K562 (cell line): ENCODE measurements around the gene BAK1. TPM values are rescaled to one million over a fixed set of nuclear protein-coding genes. Genes with fewer than 3 reads are reported as not detected.

Experiments used
- ATAC-seq: fragments of 200-7000 bp; cut with Tn5 transposase; 3 replicates; pipeline ENCODE4 v1.9.1; 2020; ENCODE audit warnings: moderate library complexity
- BruUV-seq: library from RNA; stranded (reverse); fragments of 400-500 nt; replicated peaks from 2 replicates; lab custom pipeline; 2021; lab: Mats Ljungman, UMichigan
- CTCF ChIA-PET: fragments of 300-600 bp; formaldehyde crosslinking; extraction: SDS; loops from one replicate; lab custom pipeline; 2021; ENCODE audit warnings: low intra/inter-chr PET ratio; lab: Yijun Ruan, JAX
- POLR2A ChIA-PET: fragments of 300-600, 350-650 bp; sonication (Branson Sonifier 250); formaldehyde crosslinking; extraction: SDS; loops from one replicate; lab custom pipeline; 2021; ENCODE audit warnings: antibody characterized with exemption, inconsistent platforms; lab: Yijun Ruan, JAX
- DNase-seq, 4 experiments: peaks; one replicate each; pipeline versions ENCODE4 v3.0.0 to v3.0.0-alpha.2; 2011 to 2018; ENCODE audit warnings: low spot score in 3 of 4, mixed read lengths in 3 of 4; ENCODE audit errors: extremely low read depth in 1 of 4
- FAIRE-seq: peaks from 2 replicates; lab custom pipeline; 2011; peaks lifted over from hg19 to GRCh38; lab: Jason Lieb, UNC
- H2AFZ ChIP-seq: 2 replicates; pipeline ENCODE4 v1.6.0; 2011; ENCODE audit warnings: low read depth, low read length, control low read depth, inconsistent platforms
- H3K27ac ChIP-seq: fragments of 200-600 bp; 3 replicates; pipeline ENCODE4 v1.8.0; 2011; ENCODE audit warnings: low read depth, mild to moderate bottlenecking, control low read depth, inconsistent platforms, low read length, moderate library complexity, mixed read lengths; ENCODE audit errors: extremely low read depth
- H3K27me3 ChIP-seq, 2 experiments: fragments of 300-600 bp in 1 of 2; 2 replicates in 1 of 2; 3 replicates in 1 of 2; pipeline versions ENCODE4 v1.6.0 to v1.8.0; 2011; ENCODE audit warnings: inconsistent platforms in 2 of 2, low read length in 2 of 2, mild to moderate bottlenecking in 1 of 2, mixed read lengths in 1 of 2, moderate library complexity in 1 of 2; ENCODE audit not compliant: control insufficient read depth in 2 of 2, insufficient read depth in 2 of 2
- H3K36me3 ChIP-seq: fragments of 300-600 bp; 3 replicates; pipeline ENCODE4 v1.8.0; 2011; ENCODE audit warnings: mild to moderate bottlenecking, low read length, inconsistent platforms; ENCODE audit not compliant: control insufficient read depth, insufficient read depth
- H3K4me1 ChIP-seq, 2 experiments: fragments of 200-600 bp in 1 of 2; replicated peaks in 1 of 2; 2 replicates in 1 of 2; 3 replicates in 1 of 2; pipeline versions ENCODE4 v1.5.1 to v1.8.0; 2011; ENCODE audit warnings: inconsistent platforms in 2 of 2, low read length in 2 of 2, mild to moderate bottlenecking in 1 of 2, mixed read lengths in 1 of 2, moderate library complexity in 1 of 2; ENCODE audit not compliant: control insufficient read depth in 2 of 2, insufficient read depth in 2 of 2
- H3K4me2 ChIP-seq: 2 replicates; pipeline ENCODE4 v1.6.1; 2011; ENCODE audit warnings: low read length, control low read depth, inconsistent platforms, mixed read lengths; ENCODE audit not compliant: insufficient read depth
- H3K4me3 ChIP-seq: fragments of 200-600 bp; sonication (generic), shearing (Covaris generic); 2 replicates; pipeline ENCODE4 v1.5.1; 2016; ENCODE audit warnings: control low read depth, inconsistent platforms
- H3K79me2 ChIP-seq: fragments of 200-600 bp; 3 replicates; pipeline ENCODE4 v1.8.0; 2011; ENCODE audit warnings: low read length, inconsistent platforms; ENCODE audit not compliant: control insufficient read depth, insufficient read depth
- H3K9ac ChIP-seq, 2 experiments: 2 replicates each; pipeline versions ENCODE4 v1.6.0 to v1.6.1; 2011; ENCODE audit warnings: low read depth in 2 of 2, low read length in 2 of 2, control low read depth in 1 of 2, inconsistent platforms in 1 of 2, mild to moderate bottlenecking in 1 of 2, mixed read lengths in 1 of 2; ENCODE audit not compliant: insufficient read depth in 1 of 2
- H3K9me1 ChIP-seq: one replicate; pipeline ENCODE4 v1.6.0; 2011; ENCODE audit warnings: inconsistent platforms, mild to moderate bottlenecking, low read length, moderate library complexity; ENCODE audit not compliant: control insufficient read depth, insufficient read depth
- H3K9me3 ChIP-seq: replicated peaks from 2 replicates; pipeline ENCODE4 v1.5.1; 2011; ENCODE audit warnings: low read depth, low read length, inconsistent platforms; ENCODE audit not compliant: control insufficient read depth, insufficient read depth
- H4K20me1 ChIP-seq: replicated peaks from 2 replicates; pipeline ENCODE4 v1.6.1; 2011; ENCODE audit warnings: low read length, inconsistent platforms, mixed read lengths; ENCODE audit not compliant: control insufficient read depth, insufficient read depth
- ATF4 ChIP-seq: fragments of 450-650 bp; formaldehyde crosslinking; IDR thresholded peaks from 2 replicates; pipeline ENCODE4 v1.4.0; 2022; ENCODE audit warnings: mild to moderate bottlenecking, moderate library complexity
- BRF1 ChIP-seq: IDR thresholded peaks from 3 replicates; pipeline ENCODE4 v1.6.1; 2011; ENCODE audit warnings: borderline replicate concordance, mild to moderate bottlenecking; ENCODE audit not compliant: insufficient read length; ENCODE audit errors: extremely low read depth
- CBFA2T3 ChIP-seq: fragments of 450-650 bp; IDR thresholded peaks from 2 replicates; pipeline ENCODE4 v1.6.1; 2017
- CTBP1 ChIP-seq: fragments of 450-650 bp; IDR thresholded peaks from 2 replicates; pipeline ENCODE4 v1.6.1; 2016; ENCODE audit warnings: borderline replicate concordance
- HCFC1 ChIP-seq: IDR thresholded peaks from 2 replicates; pipeline ENCODE4 v1.6.1; 2012; ENCODE audit warnings: low read depth, low read length, improper control_type of control experiment
- HNRNPH1 ChIP-seq: fragments of 200-400 bp; formaldehyde crosslinking; optimal IDR thresholded peaks from 2 replicates; pipeline ENCODE3; 2017; ENCODE audit warnings: low read depth, mild to moderate bottlenecking, low read length, moderate library complexity
- KDM1A ChIP-seq, 2 experiments: fragments of 450-650 bp; IDR thresholded peaks; 2 replicates each; pipeline ENCODE4 v1.6.1; 2016; ENCODE audit warnings: mild to moderate bottlenecking in 2 of 2
- KHSRP ChIP-seq: fragments of 450-650 bp; IDR thresholded peaks from 2 replicates; pipeline ENCODE4 v1.6.1; 2017
- KLF13 ChIP-seq: fragments of 450-650 bp; IDR thresholded peaks from 2 replicates; pipeline ENCODE4 v1.6.1; 2016; ENCODE audit warnings: missing genetic modification characterization, low read depth, mild to moderate bottlenecking, missing compliant biosample characterization, moderate library complexity, borderline replicate concordance
- PRMT5 ChIP-seq: sonication (generic); formaldehyde crosslinking; IDR thresholded peaks from 2 replicates; pipeline ENCODE4 v1.5.0; 2020; ENCODE audit warnings: missing genetic modification reagents
- RBM39 ChIP-seq: fragments of 200-400 bp; formaldehyde crosslinking; optimal IDR thresholded peaks from 2 replicates; pipeline ENCODE3; 2018; ENCODE audit warnings: low read depth, low read length
- SPI1 ChIP-seq: IDR thresholded peaks from 2 replicates; pipeline ENCODE4 v1.6.1; 2011; ENCODE audit warnings: low read depth, low read length, control low read depth, borderline replicate concordance
- SRSF9 ChIP-seq: fragments of 200-400 bp; formaldehyde crosslinking; IDR thresholded peaks from 2 replicates; pipeline ENCODE4 v1.6.1; 2017; ENCODE audit warnings: low read depth, low read length, borderline replicate concordance
- STAT5A ChIP-seq: IDR thresholded peaks from 2 replicates; pipeline ENCODE4 v1.6.1; 2012; ENCODE audit warnings: low read length, inconsistent platforms, borderline replicate concordance
- TSC22D4 ChIP-seq: fragments of 450-650 bp; IDR thresholded peaks from 2 replicates; pipeline ENCODE4 v1.6.1; 2016; ENCODE audit warnings: missing genetic modification characterization, missing biosample characterization, control low read depth
- ZBTB12 ChIP-seq: fragments of 250-450 bp; sonication (Bioruptor Pico); IDR thresholded peaks from 2 replicates; pipeline ENCODE4 v1.4.0; 2020
- ZNF584 ChIP-seq: fragments of 200-800 bp; sonication (Bioruptor generic); IDR thresholded peaks from 2 replicates; pipeline ENCODE4 v1.6.1; 2016; ENCODE audit warnings: low read depth, mild to moderate bottlenecking, missing genetic modification characterization, missing compliant biosample characterization
- WGBS: fragments of 100-300 bp; shearing (Covaris generic); methylation state at CpG from one replicate; pipeline ENCODE4 v1.1.6; 2016; ENCODE audit warnings: low coverage, mixed read lengths; ENCODE audit not compliant: insufficient coverage; ENCODE audit errors: missing lambda C conversion rate; 5-methylcytosine and 5-hydroxymethylcytosine counted together
- in situ Hi-C: fragments of 300-500 bp; cut with MboI; formaldehyde crosslinking; loops from 4 replicates; pipeline ENCODE4 v1.15.0; 2018; ENCODE audit warnings: inconsistent platforms, mixed read lengths
- intact Hi-C: fragments of 100-400 bp; cut with micrococcal nuclease; formaldehyde crosslinking; loops from 2 replicates; pipeline ENCODE4 v1.14.2; 2022
- polyA plus RNA-seq, 8 experiments: library from polyadenylated mRNA; depleted of rRNA in 4 of 8; stranded (reverse) in 5 of 8; unstranded in 3 of 8; fragments of >200 nt; fragmentation: Nextera tagmentation in 2 of 8; fragmentation: Illumina TruSeq in 1 of 8; extraction: Ambion mirVana in 2 of 8; extraction: Trizol in 1 of 8; gene quantifications; 2 replicates each; pipeline versions ENCODE4 v1.2.1 to v1.2.3, GENCODE V29; 2011 to 2014; ENCODE audit warnings: inconsistent platforms in 1 of 8, missing spikeins in 1 of 8
- total RNA-seq, 7 experiments: library from RNA; depleted of rRNA in 6 of 7; stranded (reverse); fragments of >200 nt in 6 of 7; fragmentation: Illumina TruSeq in 2 of 7; extraction: Trizol in 2 of 7; gene quantifications; 2 replicates each; pipeline versions ENCODE4 v1.2.1 to v1.2.3, GENCODE V29; 2011 to 2021; ENCODE audit warnings: low replicate concordance in 1 of 7

The BAK1 gene
- total and polyA plus RNA-seq, 9 of the 15 experiments (the other 6 are each of a cell fraction or from before 2014, with no cell fraction given) = 5.4 to 30.7 (median 18.9) TPM

- ChIA-PET CTCF (no interaction called here), POLR2A (interaction anchor here (0.6 to 3.1 kb wide), 2 partner anchors 10 to 91 kb away, joined by 3 to 13 read pairs; no protein-coding TSS in a partner anchor)
- Histone ChIP-seq H3K9me3 (no peaks in the 10 kb centered on the region), H3K4me1 (peaks cover 4 to 8% of the 10 kb centered on the region in 2 experiments; a peak in 3 of 5 replicates), H3K9ac (no peak overlapping the region), H3K4me3 (no peak overlapping the region), H4K20me1 (no peaks in the 10 kb centered on the region), H3K27ac (no peak overlapping the region), H3K27me3 (peaks cover 0 to 2% of the 10 kb centered on the region in 2 experiments; a peak in 1 of 5 replicates), H2AFZ (no peak overlapping the region), H3K4me2 (no peak overlapping the region), H3K9me1 (no peaks in the 10 kb centered on the region), H3K79me2 (no peaks in the 10 kb centered on the region), H3K36me3 (no peaks in the 10 kb centered on the region)
- 32% methylated on average over 2 of the region's 2 CpGs for WGBS
- ATAC-seq (no peak), FAIRE-seq (no peak), DNase-seq (no peak)
- TF ChIP-seq ZNF584 (CRISPR knock-in tag) (no peak), RBM39 (no peak), SRSF9 (no peak), KDM1A (IDR thresholded peaks at IDR 0.05) (no peak), STAT5A (no peak), KHSRP (no peak)
- in situ Hi-C loops = no loop called here
- no TSS peak for BruUV-seq
- intact Hi-C loops = no loop called here
Measured at GRCh38 chr6:33549896-33550295, 30.2 kb downstream of the BAK1 start.

- H3K9me3 ChIP-seq = no peaks in the 10 kb centered on the region
- H4K20me1 ChIP-seq = no peaks in the 10 kb centered on the region
- DNase-seq (no peak), ATAC-seq (no peak), FAIRE-seq (no peak)
- POLR2A ChIA-PET = interaction anchor here (0.6 to 3.1 kb wide), 5 partner anchors 9 to 220 kb away, joined by 3 to 13 read pairs (median 4); no protein-coding TSS in a partner anchor
- H3K9me1 ChIP-seq = no peaks in the 10 kb centered on the region
- CTCF ChIA-PET = no interaction called here
- peaks cover 4 to 8% of the 10 kb centered on the region in 2 experiments; a peak in 3 of 5 replicates for H3K4me1 ChIP-seq
- 22% methylated on average over 8 of the region's 8 CpGs for WGBS
- H3K36me3 ChIP-seq = no peaks in the 10 kb centered on the region
- intact Hi-C loops = no loop called here
- H3K4me2 ChIP-seq = no peak overlapping the region
- no peak overlapping the region for H3K9ac ChIP-seq
- no peaks in the 10 kb centered on the region for H3K79me2 ChIP-seq
- no TSS peak for BruUV-seq
- H2AFZ ChIP-seq = no peak overlapping the region
- H3K27ac ChIP-seq = no peak overlapping the region
- peaks cover 0 to 2% of the 10 kb centered on the region in 2 experiments; a peak in 1 of 5 replicates for H3K27me3 ChIP-seq
- in situ Hi-C loops = no loop called here
- H3K4me3 ChIP-seq = no peak overlapping the region
- TF ChIP-seq SPI1 = peak; percentile 32; the same call in 1 of the 2 replicates
- TF ChIP-seq HNRNPH1 = no peak
- no peak for TF ChIP-seq PRMT5 (CRISPR knock-in tag)
- no peak for TF ChIP-seq ATF4 (CRISPR knock-in tag)
- TF ChIP-seq BRF1 = no peak
- no peak for TF ChIP-seq HCFC1
- TF ChIP-seq KLF13 = no peak
- no peak for TF ChIP-seq TSC22D4 (tag)
- TF ChIP-seq CTBP1 = no peak
- TF ChIP-seq CBFA2T3 = peak; percentile 36
- TF ChIP-seq ZBTB12 (CRISPR knock-in tag) = no peak
Measured at GRCh38 chr6:33549196-33549595, 30.9 kb downstream of the BAK1 start.
